GM23338 (cell line): ENCODE results near the gene MEGF11. TPM values are rescaled to one million over a fixed set of nuclear protein-coding genes. Genes with fewer than 3 reads are reported as not detected.

Experiments
- ATAC-seq: fragments of 200-7000 bp; cut with Tn5 transposase; 3 replicates; pipeline ENCODE4 v1.9.1; 2020
- DNase-seq: peaks from one replicate; pipeline ENCODE4 v3.0.0-alpha.2; 2015; ENCODE audit warnings: low spot score
- H2AFZ ChIP-seq: fragments of 200-600 bp; sonication (generic); 2 replicates; pipeline ENCODE4 v1.8.0; 2016; ENCODE audit warnings: antibody characterized with exemption, mild to moderate bottlenecking, moderate library complexity
- H3F3A ChIP-seq: fragments of 200-600 bp; sonication (generic); replicated peaks from 2 replicates; pipeline ENCODE4 v1.8.0; 2017; ENCODE audit warnings: antibody characterized with exemption, mixed run types, low read depth
- H3K27ac ChIP-seq: fragments of 200-600 bp; sonication (generic); 2 replicates; pipeline ENCODE4 v1.6.1; 2016; ENCODE audit warnings: low read depth
- H3K27me3 ChIP-seq: fragments of 200-600 bp; sonication (generic); 2 replicates; pipeline ENCODE4 v1.8.0; 2016; ENCODE audit warnings: mild to moderate bottlenecking, mixed run types, moderate library complexity; ENCODE audit not compliant: insufficient read depth
- H3K36me3 ChIP-seq: fragments of 200-600 bp; sonication (generic); 2 replicates; pipeline ENCODE4 v1.8.0; 2016; ENCODE audit warnings: mild to moderate bottlenecking; ENCODE audit not compliant: insufficient read depth
- H3K4me1 ChIP-seq: fragments of 200-600 bp; sonication (generic); 2 replicates; pipeline ENCODE4 v1.8.0; 2016; ENCODE audit warnings: mild to moderate bottlenecking, moderate library complexity; ENCODE audit not compliant: insufficient read depth
- H3K4me2 ChIP-seq: fragments of 200-600 bp; sonication (generic); 2 replicates; pipeline ENCODE4 v1.7.1; 2017; ENCODE audit warnings: mixed run types
- H3K4me3 ChIP-seq: fragments of 200-600 bp; sonication (generic); 2 replicates; pipeline ENCODE4 v1.6.1; 2016; ENCODE audit warnings: mixed run types
- H3K79me2 ChIP-seq: fragments of 200-600 bp; sonication (generic); replicated peaks from 2 replicates; pipeline ENCODE4 v1.8.0; 2017; ENCODE audit warnings: mild to moderate bottlenecking; ENCODE audit not compliant: insufficient read depth
- H3K9me2 ChIP-seq: fragments of 200-600 bp; sonication (generic); 2 replicates; pipeline ENCODE4 v1.8.0; 2017; ENCODE audit not compliant: insufficient read depth
- H4K20me1 ChIP-seq: fragments of 200-600 bp; sonication (generic); replicated peaks from 2 replicates; pipeline ENCODE4 v1.8.0; 2017; ENCODE audit warnings: mild to moderate bottlenecking; ENCODE audit not compliant: insufficient read depth
- H3K27ac Mint-ChIP-seq: 2 replicates; pipeline ENCODE4 v1.8.0; 2020; ENCODE audit warnings: inconsistent platforms, mild to moderate bottlenecking, moderate library complexity, mixed read lengths
- H3K27me3 Mint-ChIP-seq: 3 replicates; pipeline ENCODE4 v1.8.0; 2022; ENCODE audit warnings: low read depth, mild to moderate bottlenecking, moderate library complexity, mixed read lengths, inconsistent platforms; ENCODE audit not compliant: insufficient read depth, poor library complexity
- H3K36me3 Mint-ChIP-seq: 3 replicates; pipeline ENCODE4 v1.8.0; 2021; ENCODE audit warnings: low read depth, mild to moderate bottlenecking, inconsistent platforms, moderate library complexity, mixed read lengths
- H3K4me1 Mint-ChIP-seq: 3 replicates; pipeline ENCODE4 v1.8.0; 2020; ENCODE audit warnings: mild to moderate bottlenecking, inconsistent platforms, mixed read lengths
- H3K4me3 Mint-ChIP-seq: 3 replicates; pipeline ENCODE4 v1.8.0; 2021; ENCODE audit warnings: moderate library complexity, mild to moderate bottlenecking, inconsistent platforms, mixed read lengths
- H3K9me3 Mint-ChIP-seq: 3 replicates; pipeline ENCODE4 v1.8.0; 2020; ENCODE audit warnings: moderate library complexity, mild to moderate bottlenecking, inconsistent platforms, mixed read lengths
- CREB1 ChIP-seq: fragments of 250-450 bp; sonication (Bioruptor Pico); IDR thresholded peaks from 2 replicates; pipeline ENCODE4 v1.5.0; 2020; ENCODE audit warnings: low read depth, mild to moderate bottlenecking, moderate library complexity
- EZH2 ChIP-seq: fragments of 200-600 bp; sonication (generic); IDR thresholded peaks from one replicate; pipeline ENCODE4 v1.8.0; 2017; ENCODE audit warnings: antibody characterized with exemption, mild to moderate bottlenecking, low read depth; ENCODE audit not compliant: unreplicated experiment
- EZH2phosphoT487 ChIP-seq: fragments of 200-600 bp; sonication (generic); IDR thresholded peaks from one replicate; pipeline ENCODE4 v1.8.1; 2018; ENCODE audit warnings: antibody characterized with exemption; ENCODE audit not compliant: unreplicated experiment
- JUNB ChIP-seq: IDR thresholded peaks from one replicate; pipeline ENCODE4 v1.6.1; 2016; ENCODE audit warnings: antibody characterized with exemption; ENCODE audit not compliant: unreplicated experiment
- NANOG ChIP-seq: IDR thresholded peaks from 2 replicates; pipeline ENCODE4 v1.6.1; 2016; ENCODE audit warnings: antibody characterized with exemption, borderline replicate concordance
- POLR2AphosphoS5 ChIP-seq: IDR thresholded peaks from 2 replicates; pipeline ENCODE4 v1.6.1; 2016; ENCODE audit warnings: antibody characterized with exemption, low read depth
- polyA plus RNA-seq: library from polyadenylated mRNA; unstranded; fragments of >200 nt; fragmentation: Nextera tagmentation; extraction: Ambion mirVana; gene quantifications from 2 replicates; pipeline ENCODE4 v1.2.1, GENCODE V29; 2016
- total RNA-seq: library from RNA; depleted of rRNA; stranded (reverse); fragments of >200 nt; shearing (Covaris generic); gene quantifications from 2 replicates; pipeline ENCODE4 v1.2.3, GENCODE V29; 2014
- TF ChIP-seq, protein P1 (sequence below): IDR thresholded peaks from 2 replicates; pipeline ENCODE4 v1.6.1; 2016; ENCODE audit warnings: antibody characterized with exemption
- TF ChIP-seq, protein P2 (sequence below), 2 experiments: fragments of 200-600 bp in 1 of 2; sonication (generic) in 1 of 2; conservative IDR thresholded peaks; 2 replicates each; pipeline versions ENCODE4 v1.5.1 to v1.6.1; 2016 to 2017; ENCODE audit warnings: antibody characterized with exemption in 2 of 2, low read depth in 2 of 2, mild to moderate bottlenecking in 2 of 2, moderate library complexity in 1 of 2
- TF ChIP-seq, protein P3 (sequence below): IDR thresholded peaks from one replicate; pipeline ENCODE4 v1.6.1; 2018; ENCODE audit warnings: antibody characterized with exemption; ENCODE audit not compliant: unreplicated experiment
- TF ChIP-seq, protein P4 (sequence below): fragments of 250-450 bp; sonication (Bioruptor Pico); IDR thresholded peaks from 2 replicates; pipeline ENCODE4 v1.5.0; 2020; ENCODE audit warnings: mild to moderate bottlenecking, moderate library complexity

Gene MEGF11
- total and polyA plus RNA-seq, 2 experiments from 2014 or later: 1.3 to 1.9 TPM

DNA sequence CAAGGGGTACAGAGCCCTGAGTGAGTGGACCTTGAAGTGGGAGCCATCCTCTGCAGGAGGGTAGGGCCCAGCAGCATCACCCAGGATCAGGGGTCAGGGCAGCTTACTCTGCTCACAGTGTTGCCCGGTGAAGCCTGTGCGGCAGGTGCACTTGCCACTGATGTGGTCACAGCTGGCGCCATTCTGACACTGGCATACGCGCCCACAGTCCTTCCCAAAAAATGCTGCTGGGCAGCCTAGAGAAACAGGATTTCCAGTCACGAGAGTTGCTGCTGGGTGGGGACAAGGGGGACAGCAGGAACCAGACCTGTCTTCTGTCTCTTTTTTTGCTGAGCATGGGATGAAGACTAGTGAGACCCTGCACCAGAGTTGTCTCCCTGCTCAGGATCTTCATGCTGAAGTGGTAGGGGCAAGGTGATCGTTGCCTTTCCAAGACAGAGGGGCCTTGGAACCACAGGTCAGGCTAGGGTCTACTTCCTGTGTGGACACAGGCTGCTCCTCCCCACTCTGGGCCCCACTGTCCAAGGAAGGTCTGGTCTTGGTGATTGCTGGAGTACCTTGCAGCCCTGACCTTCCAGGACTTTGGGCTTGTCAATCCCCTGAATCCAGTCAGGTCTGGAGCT is 337.4 kb downstream of the MEGF11 start (continued):
- TF ChIP-seq, protein P1, sequence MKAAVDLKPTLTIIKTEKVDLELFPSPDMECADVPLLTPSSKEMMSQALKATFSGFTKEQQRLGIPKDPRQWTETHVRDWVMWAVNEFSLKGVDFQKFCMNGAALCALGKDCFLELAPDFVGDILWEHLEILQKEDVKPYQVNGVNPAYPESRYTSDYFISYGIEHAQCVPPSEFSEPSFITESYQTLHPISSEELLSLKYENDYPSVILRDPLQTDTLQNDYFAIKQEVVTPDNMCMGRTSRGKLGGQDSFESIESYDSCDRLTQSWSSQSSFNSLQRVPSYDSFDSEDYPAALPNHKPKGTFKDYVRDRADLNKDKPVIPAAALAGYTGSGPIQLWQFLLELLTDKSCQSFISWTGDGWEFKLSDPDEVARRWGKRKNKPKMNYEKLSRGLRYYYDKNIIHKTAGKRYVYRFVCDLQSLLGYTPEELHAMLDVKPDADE: no peak

DNA sequence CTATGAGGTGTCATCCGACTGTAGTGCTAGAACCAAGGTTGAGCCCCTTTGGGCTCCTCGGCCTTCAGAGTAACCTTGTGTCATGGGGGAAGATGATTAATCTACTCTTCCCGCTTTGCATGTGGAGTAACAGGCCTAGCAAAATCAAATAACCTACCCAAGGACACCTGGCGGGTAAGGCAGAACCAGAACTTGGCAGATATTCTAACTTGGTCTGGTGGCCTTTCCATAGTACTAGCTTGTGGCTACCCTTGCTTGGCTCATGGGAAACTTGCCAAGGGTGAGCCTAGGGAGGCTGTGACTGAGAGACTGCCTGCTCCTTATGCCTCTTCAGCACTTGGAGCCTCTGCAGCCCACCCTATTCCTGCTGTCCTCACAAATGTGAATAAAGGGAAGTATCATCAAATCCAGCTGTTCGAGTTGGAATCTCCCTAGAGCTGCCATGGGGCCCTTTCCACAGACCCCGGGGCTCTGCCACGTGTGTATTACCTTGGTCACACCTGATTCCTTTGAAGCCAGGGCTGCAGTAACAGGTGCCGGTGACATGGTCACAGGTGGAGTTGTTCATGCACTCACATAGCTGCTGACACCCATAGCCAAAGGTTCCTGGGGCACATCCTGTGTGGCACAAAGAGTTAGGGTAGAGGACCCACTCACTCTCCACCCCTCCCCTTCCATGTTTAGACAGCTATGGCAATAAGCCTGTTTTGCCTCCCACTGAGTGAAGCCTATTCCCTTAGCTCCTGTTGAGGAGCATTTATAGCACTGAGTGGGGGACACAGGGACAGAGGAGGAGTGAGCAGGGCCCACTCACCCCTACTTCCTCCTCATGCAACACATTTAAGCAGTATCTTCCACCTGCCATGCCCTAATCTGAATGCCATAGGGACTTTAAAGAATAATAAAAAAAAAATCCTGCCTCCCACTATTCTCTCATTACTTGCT is 338.3 kb downstream of the MEGF11 start:
- H3K27ac ChIP-seq: no peak overlapping the region
- peaks cover 16% of the 10 kb centered on the region; the same call in 2 of the 3 replicates for H3K4me1 Mint-ChIP-seq
- no peaks in the 10 kb centered on the region for H3K9me3 Mint-ChIP-seq
- H3K9me2 ChIP-seq: no peaks in the 10 kb centered on the region
- peaks cover 4% of the 10 kb centered on the region for H3K27me3 Mint-ChIP-seq
- H3K4me3 ChIP-seq: no peak overlapping the region
- no peak overlapping the region for H2AFZ ChIP-seq
- H4K20me1 ChIP-seq: 0 out of 2 replicates have a peak, but pooled peaks cover 2% of the 10 kb centered on the region
- H3K27ac Mint-ChIP-seq: no peak overlapping the region
- H3K36me3 ChIP-seq: no peaks in the 10 kb centered on the region
- no peak overlapping the region for H3K4me3 Mint-ChIP-seq
- H3K4me1 ChIP-seq: no peaks in the 10 kb centered on the region
- H3K36me3 Mint-ChIP-seq: peaks cover 5% of the 10 kb centered on the region; the same call in 1 of the 3 replicates
- H3K27me3 ChIP-seq: no peaks in the 10 kb centered on the region
- ATAC-seq (no peak), DNase-seq (no peak)
- H3F3A ChIP-seq: no peaks in the 10 kb centered on the region
- no peak overlapping the region for H3K4me2 ChIP-seq
- no peaks in the 10 kb centered on the region for H3K79me2 ChIP-seq
- TF ChIP-seq NANOG (no peak), POLR2AphosphoS5 (no peak), EZH2 (no peak), JUNB (no peak), CREB1 (CRISPR knock-in tag) (no peak), EZH2phosphoT487 (no peak)
- TF ChIP-seq, protein P2, sequence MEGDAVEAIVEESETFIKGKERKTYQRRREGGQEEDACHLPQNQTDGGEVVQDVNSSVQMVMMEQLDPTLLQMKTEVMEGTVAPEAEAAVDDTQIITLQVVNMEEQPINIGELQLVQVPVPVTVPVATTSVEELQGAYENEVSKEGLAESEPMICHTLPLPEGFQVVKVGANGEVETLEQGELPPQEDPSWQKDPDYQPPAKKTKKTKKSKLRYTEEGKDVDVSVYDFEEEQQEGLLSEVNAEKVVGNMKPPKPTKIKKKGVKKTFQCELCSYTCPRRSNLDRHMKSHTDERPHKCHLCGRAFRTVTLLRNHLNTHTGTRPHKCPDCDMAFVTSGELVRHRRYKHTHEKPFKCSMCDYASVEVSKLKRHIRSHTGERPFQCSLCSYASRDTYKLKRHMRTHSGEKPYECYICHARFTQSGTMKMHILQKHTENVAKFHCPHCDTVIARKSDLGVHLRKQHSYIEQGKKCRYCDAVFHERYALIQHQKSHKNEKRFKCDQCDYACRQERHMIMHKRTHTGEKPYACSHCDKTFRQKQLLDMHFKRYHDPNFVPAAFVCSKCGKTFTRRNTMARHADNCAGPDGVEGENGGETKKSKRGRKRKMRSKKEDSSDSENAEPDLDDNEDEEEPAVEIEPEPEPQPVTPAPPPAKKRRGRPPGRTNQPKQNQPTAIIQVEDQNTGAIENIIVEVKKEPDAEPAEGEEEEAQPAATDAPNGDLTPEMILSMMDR (conservative IDR thresholded peaks at IDR 0.05; ENCODE audit: low read depth in 2 of 2): no peak
- TF ChIP-seq, protein P3, sequence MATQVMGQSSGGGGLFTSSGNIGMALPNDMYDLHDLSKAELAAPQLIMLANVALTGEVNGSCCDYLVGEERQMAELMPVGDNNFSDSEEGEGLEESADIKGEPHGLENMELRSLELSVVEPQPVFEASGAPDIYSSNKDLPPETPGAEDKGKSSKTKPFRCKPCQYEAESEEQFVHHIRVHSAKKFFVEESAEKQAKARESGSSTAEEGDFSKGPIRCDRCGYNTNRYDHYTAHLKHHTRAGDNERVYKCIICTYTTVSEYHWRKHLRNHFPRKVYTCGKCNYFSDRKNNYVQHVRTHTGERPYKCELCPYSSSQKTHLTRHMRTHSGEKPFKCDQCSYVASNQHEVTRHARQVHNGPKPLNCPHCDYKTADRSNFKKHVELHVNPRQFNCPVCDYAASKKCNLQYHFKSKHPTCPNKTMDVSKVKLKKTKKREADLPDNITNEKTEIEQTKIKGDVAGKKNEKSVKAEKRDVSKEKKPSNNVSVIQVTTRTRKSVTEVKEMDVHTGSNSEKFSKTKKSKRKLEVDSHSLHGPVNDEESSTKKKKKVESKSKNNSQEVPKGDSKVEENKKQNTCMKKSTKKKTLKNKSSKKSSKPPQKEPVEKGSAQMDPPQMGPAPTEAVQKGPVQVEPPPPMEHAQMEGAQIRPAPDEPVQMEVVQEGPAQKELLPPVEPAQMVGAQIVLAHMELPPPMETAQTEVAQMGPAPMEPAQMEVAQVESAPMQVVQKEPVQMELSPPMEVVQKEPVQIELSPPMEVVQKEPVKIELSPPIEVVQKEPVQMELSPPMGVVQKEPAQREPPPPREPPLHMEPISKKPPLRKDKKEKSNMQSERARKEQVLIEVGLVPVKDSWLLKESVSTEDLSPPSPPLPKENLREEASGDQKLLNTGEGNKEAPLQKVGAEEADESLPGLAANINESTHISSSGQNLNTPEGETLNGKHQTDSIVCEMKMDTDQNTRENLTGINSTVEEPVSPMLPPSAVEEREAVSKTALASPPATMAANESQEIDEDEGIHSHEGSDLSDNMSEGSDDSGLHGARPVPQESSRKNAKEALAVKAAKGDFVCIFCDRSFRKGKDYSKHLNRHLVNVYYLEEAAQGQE: no peak
- TF ChIP-seq, protein P4, sequence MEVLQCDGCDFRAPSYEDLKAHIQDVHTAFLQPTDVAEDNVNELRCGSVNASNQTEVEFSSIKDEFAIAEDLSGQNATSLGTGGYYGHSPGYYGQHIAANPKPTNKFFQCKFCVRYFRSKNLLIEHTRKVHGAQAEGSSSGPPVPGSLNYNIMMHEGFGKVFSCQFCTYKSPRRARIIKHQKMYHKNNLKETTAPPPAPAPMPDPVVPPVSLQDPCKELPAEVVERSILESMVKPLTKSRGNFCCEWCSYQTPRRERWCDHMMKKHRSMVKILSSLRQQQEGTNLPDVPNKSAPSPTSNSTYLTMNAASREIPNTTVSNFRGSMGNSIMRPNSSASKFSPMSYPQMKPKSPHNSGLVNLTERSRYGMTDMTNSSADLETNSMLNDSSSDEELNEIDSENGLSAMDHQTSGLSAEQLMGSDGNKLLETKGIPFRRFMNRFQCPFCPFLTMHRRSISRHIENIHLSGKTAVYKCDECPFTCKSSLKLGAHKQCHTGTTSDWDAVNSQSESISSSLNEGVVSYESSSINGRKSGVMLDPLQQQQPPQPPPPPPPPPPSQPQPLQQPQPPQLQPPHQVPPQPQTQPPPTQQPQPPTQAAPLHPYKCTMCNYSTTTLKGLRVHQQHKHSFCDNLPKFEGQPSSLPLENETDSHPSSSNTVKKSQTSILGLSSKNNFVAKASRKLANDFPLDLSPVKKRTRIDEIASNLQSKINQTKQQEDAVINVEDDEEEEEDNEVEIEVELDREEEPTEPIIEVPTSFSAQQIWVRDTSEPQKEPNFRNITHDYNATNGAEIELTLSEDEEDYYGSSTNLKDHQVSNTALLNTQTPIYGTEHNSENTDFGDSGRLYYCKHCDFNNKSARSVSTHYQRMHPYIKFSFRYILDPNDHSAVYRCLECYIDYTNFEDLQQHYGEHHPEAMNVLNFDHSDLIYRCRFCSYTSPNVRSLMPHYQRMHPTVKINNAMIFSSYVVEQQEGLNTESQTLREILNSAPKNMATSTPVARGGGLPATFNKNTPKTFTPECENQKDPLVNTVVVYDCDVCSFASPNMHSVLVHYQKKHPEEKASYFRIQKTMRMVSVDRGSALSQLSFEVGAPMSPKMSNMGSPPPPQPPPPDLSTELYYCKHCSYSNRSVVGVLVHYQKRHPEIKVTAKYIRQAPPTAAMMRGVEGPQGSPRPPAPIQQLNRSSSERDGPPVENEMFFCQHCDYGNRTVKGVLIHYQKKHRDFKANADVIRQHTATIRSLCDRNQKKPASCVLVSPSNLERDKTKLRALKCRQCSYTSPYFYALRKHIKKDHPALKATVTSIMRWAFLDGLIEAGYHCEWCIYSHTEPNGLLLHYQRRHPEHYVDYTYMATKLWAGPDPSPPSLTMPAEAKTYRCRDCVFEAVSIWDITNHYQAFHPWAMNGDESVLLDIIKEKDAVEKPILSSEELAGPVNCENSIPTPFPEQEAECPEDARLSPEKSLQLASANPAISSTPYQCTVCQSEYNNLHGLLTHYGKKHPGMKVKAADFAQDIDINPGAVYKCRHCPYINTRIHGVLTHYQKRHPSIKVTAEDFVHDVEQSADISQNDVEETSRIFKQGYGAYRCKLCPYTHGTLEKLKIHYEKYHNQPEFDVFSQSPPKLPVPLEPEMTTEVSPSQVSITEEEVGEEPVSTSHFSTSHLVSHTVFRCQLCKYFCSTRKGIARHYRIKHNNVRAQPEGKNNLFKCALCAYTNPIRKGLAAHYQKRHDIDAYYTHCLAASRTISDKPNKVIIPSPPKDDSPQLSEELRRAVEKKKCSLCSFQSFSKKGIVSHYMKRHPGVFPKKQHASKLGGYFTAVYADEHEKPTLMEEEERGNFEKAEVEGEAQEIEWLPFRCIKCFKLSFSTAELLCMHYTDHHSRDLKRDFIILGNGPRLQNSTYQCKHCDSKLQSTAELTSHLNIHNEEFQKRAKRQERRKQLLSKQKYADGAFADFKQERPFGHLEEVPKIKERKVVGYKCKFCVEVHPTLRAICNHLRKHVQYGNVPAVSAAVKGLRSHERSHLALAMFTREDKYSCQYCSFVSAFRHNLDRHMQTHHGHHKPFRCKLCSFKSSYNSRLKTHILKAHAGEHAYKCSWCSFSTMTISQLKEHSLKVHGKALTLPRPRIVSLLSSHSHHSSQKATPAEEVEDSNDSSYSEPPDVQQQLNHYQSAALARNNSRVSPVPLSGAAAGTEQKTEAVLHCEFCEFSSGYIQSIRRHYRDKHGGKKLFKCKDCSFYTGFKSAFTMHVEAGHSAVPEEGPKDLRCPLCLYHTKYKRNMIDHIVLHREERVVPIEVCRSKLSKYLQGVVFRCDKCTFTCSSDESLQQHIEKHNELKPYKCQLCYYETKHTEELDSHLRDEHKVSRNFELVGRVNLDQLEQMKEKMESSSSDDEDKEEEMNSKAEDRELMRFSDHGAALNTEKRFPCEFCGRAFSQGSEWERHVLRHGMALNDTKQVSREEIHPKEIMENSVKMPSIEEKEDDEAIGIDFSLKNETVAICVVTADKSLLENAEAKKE (CRISPR knock-in tag): no peak
